Endodermal cell (in vitro differentiated cells): ENCODE measurements around the gene TECPR1. TPM values are rescaled to one million over a fixed set of nuclear protein-coding genes. Genes with fewer than 3 reads are reported as not detected.

Experiments
- DNase-seq: peaks from one replicate; pipeline ENCODE4 v3.0.0-alpha.2; 2017
- H3K27ac ChIP-seq: 2 replicates; pipeline ENCODE4 v1.5.1; 2013; ENCODE audit warnings: mild to moderate bottlenecking, low read depth, low read length, moderate library complexity
- H3K27me3 ChIP-seq: 2 replicates; pipeline ENCODE4 v1.6.1; 2013; ENCODE audit warnings: mild to moderate bottlenecking, low read length, moderate library complexity; ENCODE audit not compliant: insufficient read depth, control insufficient read depth, poor library complexity, severe bottlenecking
- H3K36me3 ChIP-seq: 2 replicates; pipeline ENCODE4 v1.7.0; 2013; ENCODE audit warnings: mild to moderate bottlenecking, low read length, moderate library complexity; ENCODE audit not compliant: control insufficient read depth, insufficient read depth
- H3K4me1 ChIP-seq: one replicate; pipeline ENCODE4 v1.7.0; 2013; ENCODE audit warnings: low read length; ENCODE audit not compliant: control insufficient read depth, insufficient read depth
- H3K4me3 ChIP-seq: 2 replicates; pipeline ENCODE4 v1.5.1; 2013; ENCODE audit warnings: mild to moderate bottlenecking, low read length, moderate library complexity
- H3K9ac ChIP-seq: 2 replicates; pipeline ENCODE4 v1.6.1; 2013; ENCODE audit warnings: mild to moderate bottlenecking, low read length, moderate library complexity; ENCODE audit not compliant: poor library complexity, severe bottlenecking; ENCODE audit errors: extremely low read depth
- H3K9me3 ChIP-seq: 2 replicates; pipeline ENCODE4 v1.6.1; 2013; ENCODE audit warnings: mild to moderate bottlenecking, low read length, moderate library complexity; ENCODE audit not compliant: control insufficient read depth
- H3K27ac Mint-ChIP-seq: 2 replicates; pipeline ENCODE4 v1.8.0; 2020; ENCODE audit warnings: mixed read lengths
- H3K27me3 Mint-ChIP-seq: 2 replicates; pipeline ENCODE4 v1.8.0; 2021; ENCODE audit warnings: mild to moderate bottlenecking, mixed read lengths; ENCODE audit not compliant: insufficient read depth
- H3K36me3 Mint-ChIP-seq: 2 replicates; pipeline ENCODE4 v1.8.0; 2020; ENCODE audit warnings: low read depth, mixed read lengths
- H3K4me1 Mint-ChIP-seq: 2 replicates; pipeline ENCODE4 v1.8.0; 2020; ENCODE audit warnings: mixed read lengths
- H3K4me3 Mint-ChIP-seq: 2 replicates; pipeline ENCODE4 v1.8.0; 2020; ENCODE audit warnings: mild to moderate bottlenecking, moderate library complexity, mixed read lengths
- H3K9me3 Mint-ChIP-seq: 2 replicates; pipeline ENCODE4 v1.8.0; 2020; ENCODE audit warnings: mild to moderate bottlenecking, mixed read lengths
- WGBS, 2 experiments: methylation state at CpG; one replicate each; pipeline versions ENCODE4 v1.1.5 to v1.1.7; 2013; ENCODE audit warnings: missing lambda C conversion rate in 2 of 2, mixed read lengths in 1 of 2; ENCODE audit not compliant: insufficient coverage in 1 of 2, insufficient read length in 1 of 2; 5-methylcytosine and 5-hydroxymethylcytosine counted together
- total RNA-seq, 2 donors: library from RNA; stranded (reverse); fragmentation: NEBNext Ultra II Directional in 1 of 2; extraction: Animal tissue kit (Norgen Biotek cat#: 25700) in 1 of 2; gene quantifications; 2 replicates in 1 of 2; 3 replicates in 1 of 2; pipeline ENCODE4 v1.2.1, GENCODE V29; 2021
- TF ChIP-seq, protein P1 (sequence below): fragments of 200-600 bp; sonication (generic); conservative IDR thresholded peaks from 2 replicates; pipeline ENCODE4 v1.5.0; 2021; ENCODE audit warnings: antibody characterized with exemption, mild to moderate bottlenecking

Gene TECPR1
- total RNA-seq, 2 donors from 2014 or later: 27.2 to 32.0 TPM

DNA sequence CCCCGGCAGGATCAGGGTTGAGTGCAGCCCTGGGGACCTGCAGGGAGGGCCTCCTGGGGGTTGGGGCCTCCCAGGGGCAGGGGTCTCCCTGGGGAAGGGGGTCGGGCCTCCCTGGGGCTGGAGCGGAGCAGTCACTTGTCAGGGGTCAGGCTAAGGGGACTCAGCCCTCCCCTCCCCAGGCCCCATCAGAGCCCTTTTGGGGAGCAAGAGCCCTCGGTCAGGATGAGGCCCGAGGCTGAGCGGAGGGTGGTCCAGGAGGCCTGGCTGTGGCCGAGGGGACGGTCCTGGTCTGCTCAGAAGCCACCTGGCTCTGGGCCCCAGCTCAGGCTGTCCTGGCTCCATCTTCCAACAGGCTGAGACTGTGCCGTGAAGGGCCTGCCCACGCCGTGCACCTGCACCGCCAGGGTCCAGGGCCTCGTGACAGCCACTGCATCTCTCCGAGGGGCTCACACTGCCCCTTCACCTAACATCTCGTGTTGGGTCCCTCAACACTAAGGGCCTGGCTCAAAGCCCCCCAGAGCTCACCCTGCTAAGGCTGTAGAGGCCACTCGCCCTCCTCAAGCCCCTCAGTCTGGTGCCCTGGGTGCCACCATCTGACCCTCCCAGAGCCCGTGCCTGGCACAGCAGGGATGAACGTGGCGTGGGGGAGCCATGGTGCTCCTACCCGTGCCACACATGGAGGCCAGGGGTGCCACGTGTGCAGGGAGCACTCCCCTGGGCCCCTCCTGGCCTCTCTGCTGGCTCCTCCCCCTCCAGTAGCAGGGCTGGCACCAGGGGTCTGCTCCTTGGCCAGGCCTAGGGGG, 27.9 kb downstream of the TECPR1 start:
- Histone ChIP-seq H3K27me3 (no peaks in the 10 kb centered on the region), H3K9ac (no peak overlapping the region), H3K4me1 (no peaks in the 10 kb centered on the region), H3K9me3 (no peaks in the 10 kb centered on the region), H3K4me3 (no peak overlapping the region), H3K36me3 (peaks cover 4% of the 10 kb centered on the region), H3K27ac (no peak overlapping the region)
- Mint-ChIP-seq H3K27me3 (no peaks in the 10 kb centered on the region), H3K4me1 (no peaks in the 10 kb centered on the region), H3K36me3 (peaks cover 12% of the 10 kb centered on the region), H3K27ac (no peak overlapping the region), H3K4me3 (no peak overlapping the region), H3K9me3 (no peaks in the 10 kb centered on the region)
- WGBS, 2 experiments: 93 to 94% methylated on average over 9 to 21 of the region's 21 CpGs
- no peak for DNase-seq
- TF ChIP-seq, protein P1, sequence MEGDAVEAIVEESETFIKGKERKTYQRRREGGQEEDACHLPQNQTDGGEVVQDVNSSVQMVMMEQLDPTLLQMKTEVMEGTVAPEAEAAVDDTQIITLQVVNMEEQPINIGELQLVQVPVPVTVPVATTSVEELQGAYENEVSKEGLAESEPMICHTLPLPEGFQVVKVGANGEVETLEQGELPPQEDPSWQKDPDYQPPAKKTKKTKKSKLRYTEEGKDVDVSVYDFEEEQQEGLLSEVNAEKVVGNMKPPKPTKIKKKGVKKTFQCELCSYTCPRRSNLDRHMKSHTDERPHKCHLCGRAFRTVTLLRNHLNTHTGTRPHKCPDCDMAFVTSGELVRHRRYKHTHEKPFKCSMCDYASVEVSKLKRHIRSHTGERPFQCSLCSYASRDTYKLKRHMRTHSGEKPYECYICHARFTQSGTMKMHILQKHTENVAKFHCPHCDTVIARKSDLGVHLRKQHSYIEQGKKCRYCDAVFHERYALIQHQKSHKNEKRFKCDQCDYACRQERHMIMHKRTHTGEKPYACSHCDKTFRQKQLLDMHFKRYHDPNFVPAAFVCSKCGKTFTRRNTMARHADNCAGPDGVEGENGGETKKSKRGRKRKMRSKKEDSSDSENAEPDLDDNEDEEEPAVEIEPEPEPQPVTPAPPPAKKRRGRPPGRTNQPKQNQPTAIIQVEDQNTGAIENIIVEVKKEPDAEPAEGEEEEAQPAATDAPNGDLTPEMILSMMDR: no peak

DNA sequence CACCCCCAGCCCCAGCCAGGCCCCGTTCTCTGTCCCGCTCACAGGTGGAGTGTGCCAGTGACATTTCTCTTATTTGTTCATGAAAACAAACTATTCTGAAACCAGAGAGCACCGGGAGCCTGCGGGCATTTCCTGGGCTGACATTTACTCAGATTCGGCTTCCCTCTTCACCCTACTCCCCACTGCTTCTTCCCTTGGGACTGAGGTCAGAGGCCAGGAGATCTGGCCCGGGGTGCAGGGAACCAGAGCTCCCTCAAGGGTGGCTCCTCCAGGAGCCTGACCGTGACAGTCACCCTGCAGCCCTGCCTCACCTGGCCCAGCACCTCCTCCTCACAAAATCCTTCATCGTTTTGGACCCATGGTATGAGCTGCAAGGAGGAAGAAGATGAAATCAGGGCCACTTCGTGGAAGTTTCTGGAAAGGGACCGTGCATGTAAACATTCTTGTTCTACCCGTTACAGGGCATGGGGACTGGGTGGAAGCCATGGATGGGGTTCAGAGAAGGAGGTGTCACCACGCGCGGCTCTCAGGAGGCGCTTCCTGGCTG, 28.6 kb downstream of the TECPR1 start:
- Histone ChIP-seq H3K9me3 (no peaks in the 10 kb centered on the region), H3K4me1 (no peaks in the 10 kb centered on the region), H3K27me3 (no peaks in the 10 kb centered on the region), H3K36me3 (peaks cover 4% of the 10 kb centered on the region), H3K27ac (no peak overlapping the region), H3K4me3 (no peak overlapping the region), H3K9ac (no peak overlapping the region)
- TF ChIP-seq, protein P1: no peak
- 90 to 97% methylated on average over 7 to 15 of the region's 15 CpGs for whole genome bisulfite sequencing, 2 experiments
- H3K27ac Mint-ChIP-seq: no peak overlapping the region
- no peaks in the 10 kb centered on the region for H3K4me1 Mint-ChIP-seq
- DNase-seq: no peak
- no peak overlapping the region for H3K4me3 Mint-ChIP-seq
- no peaks in the 10 kb centered on the region for H3K9me3 Mint-ChIP-seq
- peaks cover 12% of the 10 kb centered on the region for H3K36me3 Mint-ChIP-seq
- H3K27me3 Mint-ChIP-seq: no peaks in the 10 kb centered on the region

DNA sequence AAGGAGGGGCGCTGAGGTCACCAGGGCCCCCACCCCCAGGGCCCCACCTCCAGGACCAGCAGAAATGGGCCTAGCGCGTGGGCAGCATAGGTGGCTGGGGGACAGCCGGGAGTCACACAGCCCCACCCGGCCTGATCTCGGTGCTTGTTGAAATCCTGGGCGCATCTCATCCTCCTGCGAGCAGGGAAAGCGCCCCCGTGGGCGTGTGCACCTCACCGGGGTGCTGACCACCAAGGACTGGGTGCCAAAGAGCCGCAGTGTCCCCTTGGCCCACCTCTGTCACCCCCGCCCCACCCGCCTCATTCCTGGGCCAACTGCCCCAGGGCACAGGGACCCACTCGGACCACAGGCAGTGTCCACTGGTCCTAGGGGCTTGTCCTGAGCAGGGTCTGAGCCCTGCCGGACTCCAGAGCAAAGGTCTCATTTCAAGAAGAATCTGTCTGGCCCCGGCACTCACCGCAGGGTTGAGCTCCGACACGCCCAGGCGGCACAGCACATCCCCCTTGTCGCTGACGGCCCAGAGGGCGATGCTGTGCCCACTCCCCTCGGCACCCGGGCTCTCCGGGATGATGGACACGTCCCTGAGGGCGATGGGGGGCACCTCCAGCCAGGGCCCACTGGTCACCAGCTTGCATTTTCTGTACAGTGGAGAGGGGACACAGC, 29.4 kb downstream of the TECPR1 start:
- H3K9ac ChIP-seq: no peak overlapping the region
- Mint-ChIP-seq H3K4me1 (no peaks in the 10 kb centered on the region), H3K9me3 (no peaks in the 10 kb centered on the region), H3K27ac (no peak overlapping the region), H3K4me3 (no peak overlapping the region), H3K36me3 (peaks cover 12% of the 10 kb centered on the region), H3K27me3 (no peaks in the 10 kb centered on the region)
- no peak for DNase-seq
- peaks cover 4% of the 10 kb centered on the region for H3K36me3 ChIP-seq
- H3K9me3 ChIP-seq: no peaks in the 10 kb centered on the region
- 94 to 99% methylated on average over 19 to 30 of the region's 30 CpGs for WGBS, 2 experiments
- no peak overlapping the region for H3K4me3 ChIP-seq
- H3K27ac ChIP-seq: no peak overlapping the region
- no peaks in the 10 kb centered on the region for H3K27me3 ChIP-seq
- no peaks in the 10 kb centered on the region for H3K4me1 ChIP-seq
- TF ChIP-seq, protein P1: no peak
